SK-N-SH treated with all-trans-retinoic acid at 6 μM for 48 hours (cell line): ENCODE measurements around the gene LXN.

Experiments used
- ARNTL ChIP-seq: fragments of 450-650 bp; formaldehyde crosslinking; IDR thresholded peaks from 2 replicates; pipeline ENCODE4 v1.5.0; 2020; ENCODE audit warnings: low read depth, mild to moderate bottlenecking, moderate library complexity, borderline replicate concordance
- CSDC2 ChIP-seq: fragments of 250-450 bp; sonication (Bioruptor Pico); IDR thresholded peaks from 2 replicates; pipeline ENCODE4 v1.5.0; 2020; ENCODE audit warnings: mild to moderate bottlenecking, moderate library complexity
- ESRRG ChIP-seq: fragments of 250-450 bp; sonication (Bioruptor Pico); IDR thresholded peaks from 2 replicates; pipeline ENCODE4 v1.6.1; 2021; ENCODE audit warnings: mild to moderate bottlenecking
- OSR1 ChIP-seq: fragments of 250-450 bp; sonication (Bioruptor Pico); IDR thresholded peaks from 2 replicates; pipeline ENCODE4 v1.8.0; 2022; ENCODE audit warnings: moderate library complexity, mild to moderate bottlenecking, inconsistent platforms
- PPARA ChIP-seq: fragments of 250-450 bp; sonication (Bioruptor Pico); IDR thresholded peaks from 2 replicates; pipeline ENCODE4 v1.5.0; 2020; ENCODE audit warnings: mild to moderate bottlenecking, borderline replicate concordance
- RARB ChIP-seq: fragments of 250-450 bp; sonication (Bioruptor Pico); IDR thresholded peaks from 2 replicates; pipeline ENCODE4 v1.8.0; 2021; ENCODE audit warnings: mild to moderate bottlenecking, moderate library complexity
- SNAI2 ChIP-seq: fragments of 250-450 bp; sonication (Bioruptor Pico); IDR thresholded peaks from 2 replicates; pipeline ENCODE4 v1.5.0; 2020; ENCODE audit warnings: mild to moderate bottlenecking, moderate library complexity
- TOX ChIP-seq: fragments of 250-450 bp; sonication (Bioruptor Pico); IDR thresholded peaks from 2 replicates; pipeline ENCODE4 v1.8.0; 2021; ENCODE audit warnings: mild to moderate bottlenecking, moderate library complexity, borderline replicate concordance
- ZFP3 ChIP-seq: fragments of 250-450 bp; sonication (Bioruptor Pico); IDR thresholded peaks from 2 replicates; pipeline ENCODE4 v1.5.0; 2020; ENCODE audit warnings: mild to moderate bottlenecking, moderate library complexity
- ZFP30 ChIP-seq: fragments of 450-650 bp; formaldehyde crosslinking; IDR thresholded peaks from 2 replicates; pipeline ENCODE4 v1.5.0; 2022; ENCODE audit warnings: mild to moderate bottlenecking, moderate library complexity
- ZNF8 ChIP-seq: fragments of 450-650 bp; formaldehyde crosslinking; IDR thresholded peaks from 2 replicates; pipeline ENCODE4 v1.5.0; 2020; ENCODE audit warnings: mild to moderate bottlenecking, moderate library complexity
- TF ChIP-seq, protein P1 (sequence below): fragments of 250-450 bp; sonication (Bioruptor Pico); IDR thresholded peaks from 2 replicates; pipeline ENCODE4 v1.5.1; 2020; ENCODE audit warnings: low read depth, mild to moderate bottlenecking, moderate library complexity
- TF ChIP-seq, protein P2 (sequence below): fragments of 250-450 bp; sonication (Bioruptor Pico); IDR thresholded peaks from 2 replicates; pipeline ENCODE4 v1.8.0; 2020; ENCODE audit warnings: mild to moderate bottlenecking, moderate library complexity, borderline replicate concordance

- TF ChIP-seq ZNF8 (CRISPR knock-in tag) (no peak), SNAI2 (no peak), OSR1 (CRISPR knock-in tag) (no peak), TOX (no peak), CSDC2 (CRISPR knock-in tag) (no peak), ESRRG (CRISPR knock-in tag) (no peak), RARB (CRISPR knock-in tag) (no peak), PPARA (CRISPR knock-in tag) (no peak), ZFP30 (CRISPR knock-in tag) (no peak), ZFP3 (CRISPR knock-in tag) (no peak), ARNTL (CRISPR knock-in tag) (no peak)
- TF ChIP-seq, protein P1, sequence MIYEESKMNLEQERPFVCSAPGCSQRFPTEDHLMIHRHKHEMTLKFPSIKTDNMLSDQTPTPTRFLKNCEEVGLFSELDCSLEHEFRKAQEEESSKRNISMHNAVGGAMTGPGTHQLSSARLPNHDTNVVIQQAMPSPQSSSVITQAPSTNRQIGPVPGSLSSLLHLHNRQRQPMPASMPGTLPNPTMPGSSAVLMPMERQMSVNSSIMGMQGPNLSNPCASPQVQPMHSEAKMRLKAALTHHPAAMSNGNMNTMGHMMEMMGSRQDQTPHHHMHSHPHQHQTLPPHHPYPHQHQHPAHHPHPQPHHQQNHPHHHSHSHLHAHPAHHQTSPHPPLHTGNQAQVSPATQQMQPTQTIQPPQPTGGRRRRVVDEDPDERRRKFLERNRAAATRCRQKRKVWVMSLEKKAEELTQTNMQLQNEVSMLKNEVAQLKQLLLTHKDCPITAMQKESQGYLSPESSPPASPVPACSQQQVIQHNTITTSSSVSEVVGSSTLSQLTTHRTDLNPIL, result no peak
- TF ChIP-seq, protein P2, sequence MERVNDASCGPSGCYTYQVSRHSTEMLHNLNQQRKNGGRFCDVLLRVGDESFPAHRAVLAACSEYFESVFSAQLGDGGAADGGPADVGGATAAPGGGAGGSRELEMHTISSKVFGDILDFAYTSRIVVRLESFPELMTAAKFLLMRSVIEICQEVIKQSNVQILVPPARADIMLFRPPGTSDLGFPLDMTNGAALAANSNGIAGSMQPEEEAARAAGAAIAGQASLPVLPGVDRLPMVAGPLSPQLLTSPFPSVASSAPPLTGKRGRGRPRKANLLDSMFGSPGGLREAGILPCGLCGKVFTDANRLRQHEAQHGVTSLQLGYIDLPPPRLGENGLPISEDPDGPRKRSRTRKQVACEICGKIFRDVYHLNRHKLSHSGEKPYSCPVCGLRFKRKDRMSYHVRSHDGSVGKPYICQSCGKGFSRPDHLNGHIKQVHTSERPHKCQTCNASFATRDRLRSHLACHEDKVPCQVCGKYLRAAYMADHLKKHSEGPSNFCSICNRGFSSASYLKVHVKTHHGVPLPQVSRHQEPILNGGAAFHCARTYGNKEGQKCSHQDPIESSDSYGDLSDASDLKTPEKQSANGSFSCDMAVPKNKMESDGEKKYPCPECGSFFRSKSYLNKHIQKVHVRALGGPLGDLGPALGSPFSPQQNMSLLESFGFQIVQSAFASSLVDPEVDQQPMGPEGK, result no peak
Measured at GRCh38 chr3:158649791-158650190, 22.7 kb downstream of the LXN start.
